WERI-Rb-1 (cell line): ENCODE results near the gene TNFAIP6.

Source experiments
- DNase-seq: peaks from one replicate; pipeline ENCODE4 v3.0.0-alpha.2; 2020
- H3K27ac ChIP-seq: fragments of 250-450 bp; sonication (Bioruptor Pico); 2 replicates; pipeline ENCODE4 v1.5.1; 2020; ENCODE audit warnings: mild to moderate bottlenecking, moderate library complexity
- H3K27me3 ChIP-seq: fragments of 250-450 bp; sonication (Bioruptor Pico); 2 replicates; pipeline ENCODE4 v1.5.1; 2021; ENCODE audit warnings: mild to moderate bottlenecking, low read depth, moderate library complexity; ENCODE audit not compliant: insufficient read depth, severe bottlenecking
- H3K36me3 ChIP-seq: fragments of 250-450 bp; sonication (Bioruptor Pico); 2 replicates; pipeline ENCODE4 v1.5.1; 2020; ENCODE audit warnings: mild to moderate bottlenecking, moderate library complexity
- H3K4me3 ChIP-seq: 2 replicates; pipeline ENCODE4 v1.5.1; 2011; ENCODE audit warnings: low read depth, mild to moderate bottlenecking, control low read depth, low read length
- H3K9me3 ChIP-seq: fragments of 250-450 bp; sonication (Bioruptor Pico); 2 replicates; pipeline ENCODE4 v1.5.1; 2021; ENCODE audit warnings: mild to moderate bottlenecking, moderate library complexity; ENCODE audit not compliant: severe bottlenecking
- CTCF ChIP-seq: IDR thresholded peaks from 2 replicates; pipeline ENCODE4 v1.5.1; 2011; ENCODE audit warnings: low read depth, mild to moderate bottlenecking, control low read depth, inconsistent platforms, low read length

TNFAIP6 gene

GRCh38 chr2:151329998-151330397, 27.4 kb upstream of the TNFAIP6 start:
- Histone ChIP-seq H3K27ac (no peak overlapping the region), H3K27me3 (no peaks in the 10 kb centered on the region), H3K36me3 (no peaks in the 10 kb centered on the region)

GRCh38 chr2:151333083-151333482, 24.3 kb upstream of the TNFAIP6 start:
- H3K27ac ChIP-seq: no peak overlapping the region

More at GRCh38 chr2:151329998-151330397, 27.4 kb upstream of the TNFAIP6 start:
- TF ChIP-seq CTCF: no peak
- H3K4me3 ChIP-seq: no peak overlapping the region
- no peaks in the 10 kb centered on the region for H3K9me3 ChIP-seq
- DNase-seq: no peak

GRCh38 chr2:151334082-151334815, 23.1 kb upstream of the TNFAIP6 start:
- H3K4me3 ChIP-seq: no peak overlapping the region
- H3K9me3 ChIP-seq: no peaks in the 10 kb centered on the region
- no peak for DNase-seq
- H3K27ac ChIP-seq: no peak overlapping the region
- H3K27me3 ChIP-seq: no peaks in the 10 kb centered on the region
- TF ChIP-seq CTCF: no peak
- no peaks in the 10 kb centered on the region for H3K36me3 ChIP-seq

More at GRCh38 chr2:151333083-151333482, 24.3 kb upstream of the TNFAIP6 start:
- TF ChIP-seq CTCF: no peak
- Histone ChIP-seq H3K36me3 (no peaks in the 10 kb centered on the region), H3K4me3 (no peak overlapping the region), H3K9me3 (no peaks in the 10 kb centered on the region), H3K27me3 (no peaks in the 10 kb centered on the region)
- DNase-seq: no peak

- Histone ChIP-seq H3K27me3 (no peaks in the 10 kb centered on the region), H3K36me3 (no peaks in the 10 kb centered on the region), H3K9me3 (peaks cover 2% of the 10 kb centered on the region), H3K27ac (no peak overlapping the region), H3K4me3 (no peak overlapping the region)
- TF ChIP-seq CTCF: no peak
- no peak for DNase-seq
These were observed 20.5 kb upstream of the TNFAIP6 start for GRCh38 chr2:151336863-151337371.

GRCh38 chr2:151337643-151338042, 19.7 kb upstream of the TNFAIP6 start:
- Histone ChIP-seq H3K9me3 (peaks cover 2% of the 10 kb centered on the region), H3K27me3 (no peaks in the 10 kb centered on the region), H3K4me3 (no peak overlapping the region), H3K36me3 (no peaks in the 10 kb centered on the region), H3K27ac (no peak overlapping the region)
- DNase-seq: no peak
- TF ChIP-seq CTCF: no peak
